Stimulated activated CD8-positive, alpha-beta memory T cell treated with anti-CD3 and anti-CD28 coated beads, Interleukin-12 subunit alpha, Interleukin-12 subunit beta, amount 100 ng/mL, for 24 hours (primary cell): Measurements from ENCODE around the gene SLC24A3.

ENCODE experiments used
- DNase-seq: peaks from one replicate; pipeline ENCODE4 v3.0.0-alpha.2; 2020; ENCODE audit errors: extremely low read depth

The SLC24A3 gene

GRCh38 chr20:19594896-19595295 is 382.5 kb downstream of the SLC24A3 start:
- no peak for DNase-seq

- DNase-seq: no peak
These were observed 385.8 kb downstream of the SLC24A3 start for GRCh38 chr20:19598117-19598850.

- DNase-seq: no peak
These were observed 386.8 kb downstream of the SLC24A3 start for GRCh38 chr20:19599200-19599599.

GRCh38 chr20:19600042-19600441 is 387.6 kb downstream of the SLC24A3 start:
- no peak for DNase-seq

GRCh38 chr20:19601126-19601810 is 388.8 kb downstream of the SLC24A3 start:
- no peak for DNase-seq

- no peak for DNase-seq
These were observed 390.4 kb downstream of the SLC24A3 start for GRCh38 chr20:19602675-19603375.

- no peak for DNase-seq
These were observed 390.9 kb downstream of the SLC24A3 start for GRCh38 chr20:19603376-19603750.

- DNase-seq: no peak
These were observed 393.5 kb downstream of the SLC24A3 start for GRCh38 chr20:19605786-19606485.

- no peak for DNase-seq
These were observed 397.3 kb downstream of the SLC24A3 start for GRCh38 chr20:19609642-19610223.

- DNase-seq: no peak
These were observed 403.2 kb downstream of the SLC24A3 start for GRCh38 chr20:19615629-19616028.

- DNase-seq: no peak
These were observed 403.6 kb downstream of the SLC24A3 start for GRCh38 chr20:19616081-19616480.

GRCh38 chr20:19616620-19617019 is 404.2 kb downstream of the SLC24A3 start:
- DNase-seq: no peak

GRCh38 chr20:19617256-19617655 is 404.8 kb downstream of the SLC24A3 start:
- no peak for DNase-seq

GRCh38 chr20:19618711-19619110 is 406.3 kb downstream of the SLC24A3 start:
- DNase-seq: no peak

GRCh38 chr20:19619904-19620430 is 407.5 kb downstream of the SLC24A3 start:
- no peak for DNase-seq

- DNase-seq: no peak
These were observed 408.0 kb downstream of the SLC24A3 start for GRCh38 chr20:19620446-19620845.

GRCh38 chr20:19621072-19621471 is 408.6 kb downstream of the SLC24A3 start:
- DNase-seq: no peak

- no peak for DNase-seq
These were observed 412.0 kb downstream of the SLC24A3 start for GRCh38 chr20:19624221-19624965.

GRCh38 chr20:19625426-19625825 is 413.0 kb downstream of the SLC24A3 start:
- DNase-seq: no peak

GRCh38 chr20:19626896-19627295 is 414.5 kb downstream of the SLC24A3 start:
- DNase-seq: no peak
